GM19328 (cell line): ENCODE measurements around the gene KRTAP9-6.
"Not testable (repeated sequence)": the region's sequence is repeated elsewhere in the genome, so short reads cannot be mapped to it uniquely, and the experiment has no call there.

Experiments
- ATAC-seq: cut with Tn5 transposase; IDR thresholded peaks from one replicate; pipeline ENCODE4 v1.9.1; 2021; ENCODE audit warnings: mild to moderate bottlenecking, moderate library complexity; ENCODE audit not compliant: unreplicated experiment

The KRTAP9-6 gene, protein sequence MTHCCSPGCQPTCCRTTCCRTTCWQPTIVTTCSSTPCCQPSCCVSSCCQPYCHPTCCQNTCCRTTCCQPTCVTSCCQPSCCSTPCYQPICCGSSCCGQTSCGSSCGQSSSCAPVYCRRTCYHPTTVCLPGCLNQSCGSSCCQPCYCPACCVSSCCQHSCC

GRCh38 chr17:41265078-41265477 is at the start of gene KRTAP9-6:
KRTAP9-6 (plus strand) TSS chr17:41265378; CDS start chr17:41265378, 0 bp downstream.
- ATAC-seq: no peak

DNA sequence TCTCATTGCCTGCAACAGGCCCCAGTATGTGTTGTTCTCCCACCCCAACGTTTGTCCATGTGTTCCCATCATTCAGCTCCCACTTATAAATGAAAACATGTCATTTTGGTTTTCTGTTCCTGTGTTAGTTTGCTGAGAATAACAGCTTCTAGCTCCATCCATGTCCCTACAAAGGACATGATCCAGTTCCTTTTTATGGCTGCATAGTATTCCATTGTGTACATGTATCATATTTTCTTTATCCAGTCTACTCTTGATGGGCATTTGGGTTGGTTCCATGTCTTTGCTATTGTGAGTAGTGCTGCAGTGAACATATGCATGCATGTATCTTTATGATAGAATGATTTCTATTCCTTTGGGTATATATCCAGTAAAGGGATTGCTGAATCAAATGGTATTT is 49.5 kb upstream of the KRTAP9-6 start:
- no peak for ATAC-seq

DNA sequence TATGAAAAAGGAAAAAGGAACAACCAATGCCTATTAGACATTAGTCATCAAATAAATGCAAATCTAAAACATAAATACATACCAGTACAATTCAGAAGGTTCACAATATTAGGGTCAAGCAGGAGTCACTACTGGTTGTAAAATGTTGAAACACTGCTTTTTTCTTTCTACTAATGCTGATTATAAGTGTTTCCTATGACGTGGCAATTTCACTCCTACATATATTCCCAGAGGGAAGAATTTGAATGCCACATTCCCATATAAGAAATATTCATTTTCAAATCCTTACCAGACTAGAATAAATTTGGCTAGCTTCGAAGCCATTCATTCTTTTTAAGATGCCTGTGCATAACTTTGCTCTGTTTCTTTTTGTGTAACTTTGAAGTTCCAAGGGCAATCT is 41.4 kb upstream of the KRTAP9-6 start:
- no peak for ATAC-seq

DNA sequence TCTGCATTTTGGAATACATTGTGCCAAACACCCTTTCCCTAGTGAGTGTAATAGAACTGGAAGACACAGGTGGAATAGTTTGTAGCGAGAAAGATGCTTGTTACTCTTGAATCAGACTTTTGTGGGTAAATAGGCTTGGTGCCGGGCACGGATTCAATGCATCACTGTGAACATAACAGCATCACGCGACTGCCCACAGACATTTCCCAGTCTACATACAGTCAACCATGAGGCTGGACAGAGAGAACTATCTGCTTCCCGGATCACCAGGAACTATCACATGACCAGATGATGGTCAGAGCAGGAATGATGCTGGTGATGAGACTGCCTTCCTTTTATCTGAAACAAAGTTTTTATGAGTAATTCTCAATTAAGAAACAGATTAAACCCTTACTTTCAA is 39.1 kb upstream of the KRTAP9-6 start:
- ATAC-seq: no peak

DNA sequence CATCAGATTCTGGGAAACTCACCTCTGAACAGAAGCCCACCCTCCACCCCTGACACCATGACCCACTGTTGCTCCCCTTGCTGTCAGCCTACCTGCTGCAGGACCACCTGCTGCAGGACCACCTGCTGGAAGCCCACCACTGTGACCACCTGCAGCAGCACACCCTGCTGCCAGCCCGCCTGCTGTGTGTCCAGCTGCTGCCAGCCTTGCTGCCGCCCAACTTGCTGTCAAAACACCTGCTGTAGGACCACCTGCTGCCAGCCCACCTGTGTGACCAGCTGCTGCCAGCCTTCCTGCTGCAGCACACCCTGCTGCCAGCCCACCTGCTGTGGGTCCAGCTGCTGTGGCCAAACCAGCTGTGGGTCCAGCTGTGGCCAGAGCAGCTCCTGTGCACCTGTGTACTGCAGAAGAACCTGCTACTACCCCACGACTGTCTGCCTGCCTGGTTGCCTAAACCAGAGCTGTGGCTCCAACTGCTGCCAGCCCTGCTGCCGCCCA is 38.5 kb upstream of the KRTAP9-6 start, which contains the start of gene KRTAP9-2:
KRTAP9-2 (plus strand) TSS at position 51 of the 498 bp plus-strand sequence; CDS start at position 58, 7 bp downstream.
- not testable (repeated sequence) for ATAC-seq

- no peak for ATAC-seq
Observed at GRCh38 chr17:41230094-41230493, 35.1 kb upstream of the KRTAP9-6 start.

GRCh38 chr17:41231731-41232130 is 33.4 kb upstream of the KRTAP9-6 start:
- ATAC-seq: no peak

DNA sequence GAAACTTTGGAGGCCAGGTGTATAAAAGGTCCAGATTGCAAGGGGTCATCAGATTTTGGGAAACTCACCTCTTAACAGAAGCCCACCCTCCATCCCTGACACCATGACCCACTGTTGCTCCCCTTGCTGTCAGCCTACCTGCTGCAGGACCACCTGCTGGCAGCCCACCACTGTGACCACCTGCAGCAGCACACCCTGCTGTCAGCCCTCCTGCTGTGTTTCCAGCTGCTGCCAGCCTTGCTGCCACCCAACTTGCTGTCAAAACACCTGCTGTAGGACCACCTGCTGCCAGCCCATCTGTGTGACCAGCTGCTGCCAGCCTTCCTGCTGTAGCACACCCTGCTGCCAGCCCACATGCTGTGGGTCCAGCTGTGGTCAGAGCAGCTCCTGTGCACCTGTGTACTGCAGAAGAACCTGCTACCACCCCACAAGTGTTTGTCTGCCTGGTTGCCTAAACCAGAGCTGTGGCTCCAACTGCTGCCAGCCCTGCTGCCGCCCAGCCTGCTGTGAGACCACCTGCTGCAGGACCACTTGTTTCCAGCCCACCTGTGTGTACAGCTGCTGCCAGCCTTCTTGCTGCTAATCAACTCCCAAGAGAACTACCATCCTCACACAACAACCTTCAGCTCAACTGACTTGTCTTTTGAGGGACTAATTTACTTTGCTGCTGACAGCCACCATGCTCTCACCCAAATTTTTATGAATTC is 32.6 kb upstream of the KRTAP9-6 start, which contains the start of gene KRTAP9-3:
KRTAP9-3 (plus strand) TSS at position 51 of the 707 bp plus-strand sequence; CDS start at position 104, 53 bp downstream.
- not testable (repeated sequence) for ATAC-seq

DNA sequence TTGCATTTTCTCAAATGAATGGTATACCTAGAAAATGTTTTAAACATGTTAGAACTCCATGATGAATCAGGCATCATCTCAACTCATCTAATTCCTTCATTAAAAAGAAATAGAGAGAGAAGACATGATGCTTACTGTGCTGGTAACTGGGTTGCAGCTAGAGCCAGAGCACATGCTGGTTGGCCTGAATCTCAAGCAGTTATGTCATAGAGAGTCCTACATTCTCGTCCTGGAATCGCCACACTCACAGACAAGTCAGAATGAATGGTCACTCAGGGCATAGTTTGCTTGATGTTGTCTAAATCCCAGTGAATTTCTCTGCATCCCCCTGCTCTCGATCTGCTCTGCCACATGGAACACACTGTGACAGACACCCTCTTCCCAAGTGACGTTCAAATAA is 28.1 kb upstream of the KRTAP9-6 start:
- ATAC-seq: not testable (repeated sequence)

- ATAC-seq: not testable (repeated sequence)
Observed at GRCh38 chr17:41237949-41238437, 27.2 kb upstream of the KRTAP9-6 start, which contains the start of gene KRTAP9-8. KRTAP9-8 (plus strand) TSS chr17:41237999; CDS start chr17:41238052, 53 bp downstream.

DNA sequence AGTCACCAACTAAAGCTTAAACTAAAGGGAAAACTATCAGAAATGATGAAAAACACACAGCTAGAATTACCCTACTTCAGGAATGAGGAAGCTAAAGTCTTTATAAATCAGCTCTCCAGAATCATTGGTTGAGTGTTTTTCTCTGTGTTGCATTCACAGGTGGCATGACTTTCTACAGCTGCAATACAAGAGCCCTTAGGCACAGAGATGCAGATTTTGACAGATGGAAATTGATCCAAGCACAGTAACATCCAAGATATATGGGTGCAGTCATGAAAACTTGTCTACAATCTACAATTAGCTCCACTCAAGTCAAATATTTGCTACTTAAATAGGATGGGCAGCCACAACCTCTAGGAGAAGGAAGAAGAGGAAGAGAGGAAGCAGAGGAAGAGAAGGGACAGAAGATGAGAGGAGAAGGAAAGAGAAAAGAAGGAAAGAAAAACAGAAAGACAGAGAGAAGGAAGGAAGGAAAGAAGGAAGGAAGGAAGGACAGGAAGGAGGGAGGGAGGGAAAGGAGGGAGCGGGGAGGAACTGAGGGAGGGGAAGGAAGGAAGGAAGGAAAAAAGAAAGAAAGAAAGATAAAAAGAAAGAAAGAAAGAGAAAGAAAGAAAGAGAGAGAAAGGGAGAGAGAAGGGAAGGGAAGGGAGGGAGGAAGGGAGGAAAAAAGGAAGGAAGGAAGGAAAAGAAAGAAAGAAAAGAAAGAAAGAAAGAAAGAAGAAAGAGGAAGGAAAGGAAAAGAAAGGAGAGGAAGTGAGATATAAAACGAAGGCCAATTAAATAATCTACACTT is 18.0 kb upstream of the KRTAP9-6 start:
- ATAC-seq: not testable (repeated sequence)

- not testable (repeated sequence) for ATAC-seq
Observed at GRCh38 chr17:41249637-41250240, 15.4 kb upstream of the KRTAP9-6 start, which contains the start of gene KRTAP9-4. KRTAP9-4 (plus strand) TSS chr17:41249687; CDS start chr17:41249721, 34 bp downstream.

DNA sequence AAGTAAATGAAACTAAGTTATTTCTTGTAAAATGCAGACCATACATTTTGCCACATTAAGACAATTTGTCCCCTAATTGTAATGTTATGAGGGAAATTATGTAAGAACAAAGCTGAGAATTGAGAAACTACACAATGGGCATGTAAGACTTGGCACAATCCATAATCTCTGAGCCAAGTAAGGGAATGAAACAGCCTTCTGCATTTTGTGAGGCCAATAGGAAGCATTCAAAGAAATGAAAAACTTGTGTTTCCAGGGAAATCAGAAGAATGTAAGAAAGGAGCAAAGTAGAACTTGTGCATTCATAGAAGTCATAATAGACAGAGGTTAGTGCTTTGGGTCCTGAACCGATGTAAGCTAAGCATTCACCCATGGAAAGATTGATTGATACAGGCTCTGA is 13.9 kb upstream of the KRTAP9-6 start:
- ATAC-seq: no peak

DNA sequence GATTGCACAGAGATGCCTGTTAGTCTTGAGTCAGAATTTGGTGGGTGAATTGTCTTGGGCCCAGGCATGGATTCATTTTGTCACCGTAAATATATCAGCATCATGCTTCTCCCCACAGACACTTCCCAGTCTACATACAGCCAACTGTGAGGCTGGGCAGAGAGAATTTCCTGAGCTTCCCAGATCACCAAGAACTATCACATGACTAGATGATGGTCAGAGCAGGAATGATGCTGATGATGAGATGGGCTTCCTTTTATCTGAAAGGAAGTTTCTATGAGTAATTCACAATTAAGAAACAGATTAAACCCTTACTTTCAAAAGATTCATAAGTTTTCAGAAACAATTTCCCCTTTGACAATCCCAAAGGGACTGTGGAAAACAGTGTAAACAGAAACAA is 10.3 kb upstream of the KRTAP9-6 start:
- no peak for ATAC-seq

DNA sequence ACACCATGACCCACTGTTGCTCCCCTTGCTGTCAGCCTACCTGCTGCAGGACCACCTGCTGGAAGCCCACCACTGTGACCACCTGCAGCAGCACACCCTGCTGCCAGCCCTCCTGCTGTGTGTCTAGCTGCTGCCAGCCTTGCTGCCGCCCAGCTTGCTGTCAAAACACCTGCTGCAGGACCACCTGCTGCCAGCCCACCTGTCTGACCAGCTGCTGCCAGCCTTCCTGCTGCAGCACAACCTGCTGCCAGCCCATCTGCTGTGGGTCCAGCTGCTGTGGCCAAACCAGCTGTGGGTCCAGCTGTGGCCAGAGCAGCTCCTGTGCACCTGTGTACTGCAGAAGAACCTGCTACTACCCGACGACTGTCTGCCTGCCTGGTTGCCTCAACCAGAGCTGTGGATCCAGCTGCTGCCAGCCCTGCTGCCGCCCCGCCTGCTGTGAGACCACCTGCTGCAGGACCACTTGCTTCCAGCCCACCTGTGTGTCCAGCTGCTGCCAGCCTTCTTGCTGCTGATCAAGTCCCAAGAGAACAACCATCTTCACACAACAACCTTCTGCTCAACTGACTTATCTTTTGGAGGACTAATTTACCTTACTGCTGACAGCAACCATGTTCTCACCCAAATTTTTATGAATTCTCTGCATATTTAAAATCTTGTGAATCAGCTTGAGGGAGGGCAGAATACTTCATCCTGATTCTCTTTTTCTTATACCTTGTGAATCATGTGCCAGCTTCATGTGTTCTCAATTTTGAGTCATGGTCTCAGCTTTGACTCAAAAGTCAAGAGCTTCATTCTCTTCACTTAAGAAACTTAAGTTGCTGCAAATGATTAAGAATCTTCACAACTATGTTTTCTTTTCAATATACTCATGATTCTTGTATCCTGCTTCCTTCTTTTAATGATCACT is 9.5 kb upstream of the KRTAP9-6 start, which contains the start of gene KRTAP9-9:
KRTAP9-9 (plus strand) TSS at position 4 of the 910 bp plus-strand sequence.
- ATAC-seq: not testable (repeated sequence)

GRCh38 chr17:41256291-41256685 is 8.9 kb upstream of the KRTAP9-6 start:
- ATAC-seq: no peak

DNA sequence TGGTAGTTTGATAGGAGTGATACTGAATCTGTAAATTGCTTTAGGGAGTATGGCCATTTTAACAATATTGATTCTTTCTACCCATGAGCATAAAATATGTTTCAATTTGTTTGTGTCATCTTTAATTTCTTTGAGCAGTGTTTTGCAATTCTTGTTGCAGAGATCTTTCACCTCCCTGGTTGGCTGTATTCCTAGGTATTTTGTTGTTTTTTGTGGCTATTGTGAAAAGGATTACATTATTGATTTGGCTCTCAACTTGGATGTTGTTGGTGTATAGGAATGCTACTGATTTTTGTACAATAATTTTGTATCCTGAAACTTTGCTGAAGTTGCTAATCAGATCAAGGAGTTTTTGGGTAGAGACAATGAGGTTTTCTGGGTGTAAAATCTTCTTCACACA is 6.8 kb upstream of the KRTAP9-6 start:
- ATAC-seq: no peak

DNA sequence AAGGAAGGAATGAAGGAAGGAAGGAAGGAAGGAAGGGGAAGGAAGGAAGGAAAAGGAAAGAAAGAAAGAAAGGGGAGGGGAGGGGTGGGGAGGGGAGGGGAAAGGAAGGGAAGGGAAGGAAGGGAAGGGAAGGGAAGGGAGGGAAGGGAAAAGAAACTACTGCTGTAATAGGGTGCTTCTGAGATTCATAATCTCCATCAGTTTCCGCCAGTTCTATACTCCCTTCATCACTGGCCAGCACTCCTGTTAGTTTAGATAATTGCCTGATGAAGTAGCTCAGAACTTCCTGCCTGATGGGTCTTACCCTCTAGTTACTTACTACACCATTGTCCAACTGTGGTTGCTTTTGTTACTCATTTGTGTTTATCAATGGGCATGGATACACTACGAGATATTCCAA is 2.0 kb upstream of the KRTAP9-6 start:
- ATAC-seq: no peak

DNA sequence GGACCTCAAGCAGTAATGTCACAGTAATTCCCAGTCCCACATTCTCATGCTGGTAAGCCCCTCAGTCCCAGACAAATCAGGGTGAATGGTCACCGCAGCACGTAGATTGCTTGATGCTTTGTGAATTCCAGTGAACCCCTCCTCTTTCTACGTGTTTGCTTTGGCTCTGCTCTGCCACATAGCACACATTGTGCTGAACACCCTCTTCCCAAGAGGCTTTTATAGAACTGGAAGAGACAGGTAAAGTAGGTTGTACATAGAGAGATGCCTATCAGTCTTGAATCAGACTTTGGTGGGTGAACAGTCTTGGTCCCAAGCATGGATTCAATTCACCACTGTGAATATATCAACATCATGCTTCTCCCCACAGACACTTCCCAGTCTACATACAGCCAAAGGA is 579 bp upstream of the KRTAP9-6 start:
- ATAC-seq: no peak
